ENCODE measurements around the gene NXPE3. TPM values are rescaled to one million over a fixed set of nuclear protein-coding genes. Genes with fewer than 3 reads are reported as not detected.

The NXPE3 gene
- total RNA-seq, 6 experiments from 2014 or later, result 37.7 to 44.3 (median 41.0) TPM

- no peaks in the 10 kb centered on the region for H3K9me3 Mint-ChIP-seq
- peaks cover 59% of the 10 kb centered on the region for H3K4me1 Mint-ChIP-seq (ENCODE audit: low read depth)
- H3K27me3 Mint-ChIP-seq (ENCODE audit: insufficient read depth), result no peaks in the 10 kb centered on the region
- DNase-seq, result no peak
- no peak overlapping the region for H3K27ac Mint-ChIP-seq
- H3K36me3 Mint-ChIP-seq (ENCODE audit: low read depth), result peaks cover 6% of the 10 kb centered on the region
- no peak for TF ChIP-seq CTCF (IDR thresholded peaks at IDR 0.05)
- H3K4me3 Mint-ChIP-seq, result no peak overlapping the region
Observed at GRCh38 chr3:101811875-101812274, 32.9 kb downstream of the NXPE3 start.

- H3K4me3 Mint-ChIP-seq, result no peak overlapping the region
Observed at GRCh38 chr3:101812895-101813294, 33.9 kb downstream of the NXPE3 start.

GRCh38 chr3:101813817-101814440 lies 34.9 kb downstream of the NXPE3 start:
- H3K27ac Mint-ChIP-seq, result peak overlapping the region; percentile 38
- no peaks in the 10 kb centered on the region for H3K27me3 Mint-ChIP-seq (ENCODE audit: insufficient read depth)
- peak; percentile 30 for DNase-seq
- no peak overlapping the region for H3K4me3 Mint-ChIP-seq
- TF ChIP-seq CTCF (IDR thresholded peaks at IDR 0.05), result peak; percentile 89
- H3K4me1 Mint-ChIP-seq (ENCODE audit: low read depth), result peaks cover 62% of the 10 kb centered on the region
- peaks cover 13% of the 10 kb centered on the region for H3K36me3 Mint-ChIP-seq (ENCODE audit: low read depth)
- H3K9me3 Mint-ChIP-seq, result no peaks in the 10 kb centered on the region

More at GRCh38 chr3:101812895-101813294, 33.9 kb downstream of the NXPE3 start:
- DNase-seq, result no peak
- Mint-ChIP-seq H3K4me1 (ENCODE audit: low read depth) (peaks cover 65% of the 10 kb centered on the region), H3K36me3 (ENCODE audit: low read depth) (peaks cover 13% of the 10 kb centered on the region), H3K27ac (peak overlapping the region; percentile 52), H3K9me3 (no peaks in the 10 kb centered on the region), H3K27me3 (ENCODE audit: insufficient read depth) (no peaks in the 10 kb centered on the region)
- TF ChIP-seq CTCF (IDR thresholded peaks at IDR 0.05), result no peak

- no peak for TF ChIP-seq CTCF (IDR thresholded peaks at IDR 0.05)
- H3K4me1 Mint-ChIP-seq (ENCODE audit: low read depth), result peaks cover 53% of the 10 kb centered on the region
- DNase-seq, result no peak
- H3K27ac Mint-ChIP-seq, result peak overlapping the region; percentile 52
- peaks cover 13% of the 10 kb centered on the region for H3K36me3 Mint-ChIP-seq (ENCODE audit: low read depth)
- H3K4me3 Mint-ChIP-seq, result no peak overlapping the region
- no peaks in the 10 kb centered on the region for H3K9me3 Mint-ChIP-seq
- H3K27me3 Mint-ChIP-seq (ENCODE audit: insufficient read depth), result no peaks in the 10 kb centered on the region
Observed at GRCh38 chr3:101814835-101815234, 35.8 kb downstream of the NXPE3 start.

- Mint-ChIP-seq H3K4me3 (peak overlapping the region; percentile 9), H3K27ac (peak overlapping the region; percentile 79), H3K36me3 (ENCODE audit: low read depth) (peaks cover 10% of the 10 kb centered on the region; the same call in 1 of the 2 replicates), H3K9me3 (no peaks in the 10 kb centered on the region), H3K27me3 (ENCODE audit: insufficient read depth) (no peaks in the 10 kb centered on the region), H3K4me1 (ENCODE audit: low read depth) (peaks cover 45% of the 10 kb centered on the region)
- TF ChIP-seq CTCF (IDR thresholded peaks at IDR 0.05), result no peak
- DNase-seq, result peak; percentile 54
Observed at GRCh38 chr3:101816215-101817149, 37.5 kb downstream of the NXPE3 start.

Measured in HFFc6 (cell line).